Neural progenitor cell (in vitro differentiated cells): Measurements from ENCODE around the gene RAPGEF4. TPM values are rescaled to one million over a fixed set of nuclear protein-coding genes. Genes with fewer than 3 reads are reported as not detected.

Source experiments
- DNase-seq: peaks from one replicate; pipeline ENCODE4 v3.0.0-alpha.2; 2016; ENCODE audit warnings: low spot score
- H2AFZ ChIP-seq: fragments of 200-600 bp; sonication (generic); replicated peaks from 2 replicates; pipeline ENCODE4 v1.6.1; 2016; ENCODE audit warnings: antibody characterized with exemption
- H3F3A ChIP-seq: fragments of 200-600 bp; sonication (generic); 2 replicates; pipeline ENCODE4 v1.6.1; 2016; ENCODE audit warnings: antibody characterized with exemption, low read depth
- H3K27ac ChIP-seq: fragments of 200-600 bp; sonication (generic); 2 replicates; pipeline ENCODE4 v1.5.1; 2016; ENCODE audit warnings: mild to moderate bottlenecking
- H3K27me3 ChIP-seq: fragments of 200-600 bp; sonication (generic); 2 replicates; pipeline ENCODE4 v1.6.1; 2016; ENCODE audit warnings: mild to moderate bottlenecking, moderate library complexity
- H3K36me3 ChIP-seq: fragments of 200-600 bp; sonication (generic); 2 replicates; pipeline ENCODE4 v1.5.1; 2016
- H3K4me1 ChIP-seq: fragments of 200-600 bp; sonication (generic); 2 replicates; pipeline ENCODE4 v1.6.1; 2016; ENCODE audit warnings: mixed run types
- H3K4me2 ChIP-seq: fragments of 200-600 bp; sonication (generic); 2 replicates; pipeline ENCODE4 v1.6.1; 2016
- H3K4me3 ChIP-seq: fragments of 200-600 bp; sonication (generic); 2 replicates; pipeline ENCODE4 v1.5.1; 2016
- H3K79me2 ChIP-seq: fragments of 200-600 bp; sonication (generic); 2 replicates; pipeline ENCODE4 v1.6.1; 2016; ENCODE audit warnings: low read depth
- H3K9ac ChIP-seq: fragments of 200-600 bp; sonication (generic); 2 replicates; pipeline ENCODE4 v1.6.1; 2016
- H3K9me3 ChIP-seq: fragments of 200-600 bp; sonication (generic); 2 replicates; pipeline ENCODE4 v1.5.1; 2016; ENCODE audit warnings: low read depth
- H4K20me1 ChIP-seq: fragments of 200-600 bp; sonication (generic); 2 replicates; pipeline ENCODE4 v1.6.1; 2016; ENCODE audit warnings: low read depth
- H3K27ac Mint-ChIP-seq: 3 replicates; pipeline ENCODE4 v1.8.0; 2021; ENCODE audit warnings: mixed read lengths
- H3K27me3 Mint-ChIP-seq: 2 replicates; pipeline ENCODE4 v1.8.0; 2022; ENCODE audit warnings: low read depth, mild to moderate bottlenecking, inconsistent platforms, moderate library complexity, mixed read lengths; ENCODE audit not compliant: insufficient read depth
- H3K36me3 Mint-ChIP-seq: 3 replicates; pipeline ENCODE4 v1.8.0; 2021; ENCODE audit warnings: mixed read lengths
- H3K4me1 Mint-ChIP-seq: 3 replicates; pipeline ENCODE4 v1.8.0; 2021; ENCODE audit warnings: mixed read lengths
- H3K4me3 Mint-ChIP-seq: 3 replicates; pipeline ENCODE4 v1.8.0; 2021; ENCODE audit warnings: mild to moderate bottlenecking, moderate library complexity, mixed read lengths
- H3K9me3 Mint-ChIP-seq: 3 replicates; pipeline ENCODE4 v1.8.0; 2020; ENCODE audit warnings: mixed read lengths
- CTCF ChIP-seq: fragments of 200-600 bp; sonication (generic); IDR thresholded peaks from 2 replicates; pipeline ENCODE4 v1.5.1; 2017; ENCODE audit warnings: antibody characterized with exemption, mild to moderate bottlenecking
- EZH2 ChIP-seq: fragments of 200-600 bp; sonication (generic); IDR thresholded peaks from 2 replicates; pipeline ENCODE4 v1.6.1; 2017; ENCODE audit warnings: antibody characterized with exemption, mild to moderate bottlenecking, moderate library complexity
- EZH2phosphoT487 ChIP-seq: fragments of 200-600 bp; sonication (generic); IDR thresholded peaks from 2 replicates; pipeline ENCODE4 v1.6.1; 2017; ENCODE audit warnings: antibody characterized with exemption
- total RNA-seq: library from RNA; depleted of rRNA; stranded (reverse); fragments of >200 nt; gene quantifications from 2 replicates; pipeline ENCODE4 v1.2.3, GENCODE V29; 2015; ENCODE audit warnings: low replicate concordance

RAPGEF4 gene
- total RNA-seq, 1 donor from 2014 or later, result 1.8 TPM

GRCh38 chr2:173077506-173078177 lies 342.0 kb downstream of the RAPGEF4 start:
- Mint-ChIP-seq H3K4me1 (peaks cover 22% of the 10 kb centered on the region), H3K9me3 (peaks cover 2% of the 10 kb centered on the region), H3K4me3 (peak overlapping the region; percentile 92), H3K36me3 (peaks cover 7% of the 10 kb centered on the region), H3K27me3 (peaks cover 4% of the 10 kb centered on the region), H3K27ac (no peak overlapping the region)
- no peak overlapping the region for H2AFZ ChIP-seq
- no peaks in the 10 kb centered on the region for H3K9me3 ChIP-seq
- H3K9ac ChIP-seq, result no peak overlapping the region
- no peak for DNase-seq
- TF ChIP-seq EZH2phosphoT487 (no peak), CTCF (no peak), EZH2 (no peak)
- no peaks in the 10 kb centered on the region for H3K36me3 ChIP-seq
- H3K4me3 ChIP-seq, result peak overlapping the region; percentile 69
- H3F3A ChIP-seq, result peaks cover 5% of the 10 kb centered on the region
- peak overlapping the region; percentile 94 for H3K4me2 ChIP-seq
- peaks cover 21% of the 10 kb centered on the region for H3K4me1 ChIP-seq
- H4K20me1 ChIP-seq, result no peaks in the 10 kb centered on the region
- H3K79me2 ChIP-seq, result peaks cover 18% of the 10 kb centered on the region
- peaks cover 4% of the 10 kb centered on the region for H3K27me3 ChIP-seq
- H3K27ac ChIP-seq, result no peak overlapping the region

DNA sequence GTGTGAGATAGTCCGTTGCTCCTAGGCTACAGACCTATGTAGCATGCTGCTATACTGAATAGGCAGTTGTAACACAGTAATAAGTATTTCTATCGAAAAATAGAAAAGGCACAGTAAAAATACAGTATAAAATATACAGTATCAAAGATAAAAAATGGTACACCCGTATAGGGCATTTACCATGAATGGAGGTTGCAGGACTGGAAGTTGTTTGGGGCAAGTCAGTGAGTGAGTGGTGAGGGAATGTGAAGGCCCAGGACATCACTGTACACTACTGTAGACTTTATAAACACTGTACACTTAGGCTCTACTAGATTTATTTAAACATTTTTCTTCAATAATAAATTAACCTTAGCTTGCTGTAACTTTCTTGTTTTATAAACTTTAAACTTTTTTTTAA lies 343.5 kb downstream of the RAPGEF4 start:
- Histone ChIP-seq H3K4me1 (peaks cover 21% of the 10 kb centered on the region), H3K9ac (no peak overlapping the region), H3K27ac (no peak overlapping the region), H3K27me3 (peaks cover 4% of the 10 kb centered on the region), H3K4me2 (no peak overlapping the region), H2AFZ (no peak overlapping the region), H3K36me3 (no peaks in the 10 kb centered on the region), H3F3A (peaks cover 5% of the 10 kb centered on the region), H4K20me1 (no peaks in the 10 kb centered on the region), H3K79me2 (peaks cover 18% of the 10 kb centered on the region), H3K4me3 (no peak overlapping the region), H3K9me3 (no peaks in the 10 kb centered on the region)
- no peak for TF ChIP-seq EZH2phosphoT487
- TF ChIP-seq EZH2, result no peak
- no peak for TF ChIP-seq CTCF
- DNase-seq, result no peak
- H3K4me3 Mint-ChIP-seq, result no peak overlapping the region
- H3K4me1 Mint-ChIP-seq, result peaks cover 22% of the 10 kb centered on the region
- peaks cover 4% of the 10 kb centered on the region for H3K27me3 Mint-ChIP-seq
- no peak overlapping the region for H3K27ac Mint-ChIP-seq
- peaks cover 2% of the 10 kb centered on the region for H3K9me3 Mint-ChIP-seq
- H3K36me3 Mint-ChIP-seq, result peaks cover 7% of the 10 kb centered on the region

DNA sequence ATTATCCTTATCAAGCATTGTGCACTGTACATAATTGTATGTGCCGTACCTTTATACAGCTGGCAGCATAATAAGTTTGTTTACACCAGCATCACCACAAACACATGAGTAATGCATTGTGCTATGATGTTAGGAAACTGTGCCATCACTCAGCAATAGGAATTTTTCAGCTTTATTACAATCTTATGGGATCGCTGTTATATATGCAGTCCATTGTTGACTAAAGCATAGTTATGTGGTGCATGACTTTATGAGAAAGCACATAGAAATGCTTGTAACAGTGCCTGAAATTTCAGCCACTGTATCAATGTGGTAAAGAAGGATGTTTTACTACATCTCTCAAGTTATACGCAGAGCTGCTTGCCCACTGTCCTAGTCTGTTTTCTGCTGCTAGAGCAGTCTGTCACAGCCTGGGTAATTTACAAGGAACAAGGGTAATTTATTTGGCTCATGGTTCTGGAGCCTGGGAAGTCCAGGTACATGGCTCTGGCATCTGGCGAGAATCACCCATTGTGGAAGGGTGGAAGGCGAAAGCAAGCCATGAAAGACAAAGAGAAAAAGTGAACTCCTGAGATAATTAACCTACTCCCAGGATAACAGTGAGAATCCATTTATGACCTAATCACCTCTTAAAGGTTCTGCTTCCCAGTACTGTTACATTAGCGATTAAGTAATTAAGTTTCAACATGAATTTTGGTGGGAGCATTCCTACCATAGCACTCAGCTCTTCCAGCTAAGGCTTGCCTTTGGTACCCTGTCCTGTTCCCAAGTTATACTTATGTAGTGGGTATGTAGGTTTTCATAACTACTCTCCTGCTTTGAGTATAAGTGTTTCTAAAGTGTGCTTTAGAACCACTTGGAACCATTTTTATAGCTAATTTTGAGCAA lies 344.6 kb downstream of the RAPGEF4 start:
- Histone ChIP-seq H4K20me1 (no peaks in the 10 kb centered on the region), H3K4me2 (no peak overlapping the region), H3K79me2 (peaks cover 18% of the 10 kb centered on the region), H3K36me3 (no peaks in the 10 kb centered on the region), H3K9me3 (no peaks in the 10 kb centered on the region), H3K4me3 (no peak overlapping the region), H3K4me1 (peaks cover 21% of the 10 kb centered on the region), H3K9ac (no peak overlapping the region), H3F3A (no peaks in the 10 kb centered on the region), H2AFZ (no peak overlapping the region), H3K27me3 (no peaks in the 10 kb centered on the region), H3K27ac (no peak overlapping the region)
- Mint-ChIP-seq H3K36me3 (peaks cover 7% of the 10 kb centered on the region), H3K4me1 (peaks cover 18% of the 10 kb centered on the region), H3K9me3 (peaks cover 2% of the 10 kb centered on the region), H3K27me3 (peaks cover under 1% of the 10 kb centered on the region), H3K4me3 (no peak overlapping the region), H3K27ac (no peak overlapping the region)
- no peak for TF ChIP-seq EZH2phosphoT487
- TF ChIP-seq EZH2, result no peak
- TF ChIP-seq CTCF, result no peak
- DNase-seq, result no peak
